ENCODE data around the gene DNHD1. TPM values are rescaled to one million over a fixed set of nuclear protein-coding genes. Genes with fewer than 3 reads are reported as not detected.

Gene DNHD1
- total and polyA plus RNA-seq, 9 of the 15 experiments (the other 6 are each of a cell fraction or from before 2014, with no cell fraction given) = 0.82 to 9.7 (median 3.8) TPM

- 0 out of 2 replicates have a peak, but pooled peaks have one; percentile 19 for TF ChIP-seq ESRRA (IDR thresholded peaks at IDR 0.05; ENCODE audit: borderline replicate concordance, low read depth)
- no peak; the same call in 1 of the 2 replicates for TF ChIP-seq ZNF197 (CRISPR knock-in tag; IDR thresholded peaks at IDR 0.05; ENCODE audit: low read depth)
- TF ChIP-seq XRCC3 (IDR thresholded peaks at IDR 0.05) = no peak
- peak; percentile 82 for TF ChIP-seq ZBTB12 (CRISPR knock-in tag; IDR thresholded peaks at IDR 0.05)
- 0 out of 2 replicates have a peak, but pooled peaks have one; percentile 31 for TF ChIP-seq NR4A1 (CRISPR knock-in tag; IDR thresholded peaks at IDR 0.05)
- TF ChIP-seq NR4A1 (tag; IDR thresholded peaks at IDR 0.05) = no peak
- TF ChIP-seq, protein P1, sequence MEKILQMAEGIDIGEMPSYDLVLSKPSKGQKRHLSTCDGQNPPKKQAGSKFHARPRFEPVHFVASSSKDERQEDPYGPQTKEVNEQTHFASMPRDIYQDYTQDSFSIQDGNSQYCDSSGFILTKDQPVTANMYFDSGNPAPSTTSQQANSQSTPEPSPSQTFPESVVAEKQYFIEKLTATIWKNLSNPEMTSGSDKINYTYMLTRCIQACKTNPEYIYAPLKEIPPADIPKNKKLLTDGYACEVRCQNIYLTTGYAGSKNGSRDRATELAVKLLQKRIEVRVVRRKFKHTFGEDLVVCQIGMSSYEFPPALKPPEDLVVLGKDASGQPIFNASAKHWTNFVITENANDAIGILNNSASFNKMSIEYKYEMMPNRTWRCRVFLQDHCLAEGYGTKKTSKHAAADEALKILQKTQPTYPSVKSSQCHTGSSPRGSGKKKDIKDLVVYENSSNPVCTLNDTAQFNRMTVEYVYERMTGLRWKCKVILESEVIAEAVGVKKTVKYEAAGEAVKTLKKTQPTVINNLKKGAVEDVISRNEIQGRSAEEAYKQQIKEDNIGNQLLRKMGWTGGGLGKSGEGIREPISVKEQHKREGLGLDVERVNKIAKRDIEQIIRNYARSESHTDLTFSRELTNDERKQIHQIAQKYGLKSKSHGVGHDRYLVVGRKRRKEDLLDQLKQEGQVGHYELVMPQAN (IDR thresholded peaks at IDR 0.05; ENCODE audit: borderline replicate concordance) = peak; percentile 68; the same call in 1 of the 2 replicates
- TF ChIP-seq TAL1 (IDR thresholded peaks at IDR 0.05) = 0 out of 2 replicates have a peak, but pooled peaks have one; percentile 2
- TF ChIP-seq ZNF263 (CRISPR knock-in tag; IDR thresholded peaks at IDR 0.05; ENCODE audit: borderline replicate concordance) = peak; percentile 85
- no peak for TF ChIP-seq SRSF3 (IDR thresholded peaks at IDR 0.05; ENCODE audit: insufficient read depth, low read length)
- no peak for TF ChIP-seq U2AF1 (optimal IDR thresholded peaks at IDR 0.05; ENCODE audit: low read depth, low read length)
- peak; percentile 81; the same call in 1 of the 2 replicates for TF ChIP-seq FOXP1 (CRISPR knock-in tag; IDR thresholded peaks at IDR 0.05)
- TF ChIP-seq OTX1 (CRISPR knock-in tag; IDR thresholded peaks at IDR 0.05) = peak; percentile 89; the same call in 1 of the 2 replicates
- peak; percentile 77; the same call in 1 of the 2 replicates for TF ChIP-seq NR2F6 (CRISPR knock-in tag; IDR thresholded peaks at IDR 0.05)
- no peak for TF ChIP-seq ZFP30 (CRISPR knock-in tag; IDR thresholded peaks at IDR 0.05; ENCODE audit: borderline replicate concordance)
- TF ChIP-seq ZNF77 (CRISPR knock-in tag; IDR thresholded peaks at IDR 0.05) = no peak
- no peak for TF ChIP-seq PATZ1 (CRISPR knock-in tag; IDR thresholded peaks at IDR 0.05; ENCODE audit: borderline replicate concordance)
- no peak for TF ChIP-seq ELK1 (CRISPR knock-in tag; IDR thresholded peaks at IDR 0.05)
- TF ChIP-seq RBM25 (IDR thresholded peaks at IDR 0.05; ENCODE audit: low read depth, low read length, severe bottlenecking) = no peak
- peak; percentile 33; the same call in 1 of the 2 replicates for TF ChIP-seq RFX5 (IDR thresholded peaks at IDR 0.05; ENCODE audit: low read depth, low read length)
- no peak for TF ChIP-seq GATAD2A (IDR thresholded peaks at IDR 0.05)
- TF ChIP-seq HSF4 (CRISPR knock-in tag; IDR thresholded peaks at IDR 0.05; ENCODE audit: borderline replicate concordance) = no peak
- TF ChIP-seq ZNF695 (CRISPR knock-in tag; IDR thresholded peaks at IDR 0.05) = no peak
Measured at GRCh38 chr11:6612213-6613041, 115.3 kb downstream of the DNHD1 start, which contains the start of gene TAF10 (continued).
